HG03095 (cell line): ENCODE data around the gene HHATL.

ENCODE experiments used
- ATAC-seq: cut with Tn5 transposase; IDR thresholded peaks from one replicate; pipeline ENCODE4 v1.9.1; 2021; ENCODE audit warnings: moderate library complexity; ENCODE audit not compliant: unreplicated experiment

HHATL gene

GRCh38 chr3:42702066-42702951 lies at the start of gene HHATL:
HHATL (minus strand) TSS chr3:42702798; CDS start chr3:42700826, 1,972 bp downstream.
- no peak for ATAC-seq

- no peak for ATAC-seq
Observed at GRCh38 chr3:42751609-42752008, 49.0 kb upstream of the HHATL start.

GRCh38 chr3:42750834-42751233 lies 48.2 kb upstream of the HHATL start:
- no peak for ATAC-seq

GRCh38 chr3:42749753-42750231 lies 47.2 kb upstream of the HHATL start:
- no peak for ATAC-seq

GRCh38 chr3:42749025-42749752 lies 46.6 kb upstream of the HHATL start:
- no peak for ATAC-seq

- ATAC-seq: no peak
Observed at GRCh38 chr3:42747581-42747980, 45.0 kb upstream of the HHATL start.

GRCh38 chr3:42746455-42747450 lies 44.2 kb upstream of the HHATL start:
- ATAC-seq: no peak

- no peak for ATAC-seq
Observed at GRCh38 chr3:42745776-42746454, 43.3 kb upstream of the HHATL start.

GRCh38 chr3:42745291-42745745 lies 42.7 kb upstream of the HHATL start:
- ATAC-seq: no peak

- no peak for ATAC-seq
Observed at GRCh38 chr3:42743204-42743995, 40.8 kb upstream of the HHATL start.

GRCh38 chr3:42742688-42743087 lies 40.1 kb upstream of the HHATL start:
- no peak for ATAC-seq

- no peak for ATAC-seq
Observed at GRCh38 chr3:42742259-42742658, 39.7 kb upstream of the HHATL start.

GRCh38 chr3:42741796-42742195 lies 39.2 kb upstream of the HHATL start:
- ATAC-seq: no peak

GRCh38 chr3:42739401-42740158 lies 37.0 kb upstream of the HHATL start:
- no peak for ATAC-seq

- ATAC-seq: no peak
Observed at GRCh38 chr3:42736531-42736930, 33.9 kb upstream of the HHATL start.

GRCh38 chr3:42736081-42736480 lies 33.5 kb upstream of the HHATL start:
- no peak for ATAC-seq

GRCh38 chr3:42735615-42736014 lies 33.0 kb upstream of the HHATL start:
- ATAC-seq: no peak

- ATAC-seq: no peak
Observed at GRCh38 chr3:42735019-42735418, 32.4 kb upstream of the HHATL start.
